Raji (cell line): Measurements from ENCODE around the gene SMG9.

ENCODE experiments used
- POLR2A ChIP-seq: IDR thresholded peaks from 2 replicates; pipeline ENCODE4 v1.6.1; 2011; ENCODE audit warnings: low read depth, low read length, control low read depth; ENCODE audit not compliant: insufficient read depth

The SMG9 gene

DNA sequence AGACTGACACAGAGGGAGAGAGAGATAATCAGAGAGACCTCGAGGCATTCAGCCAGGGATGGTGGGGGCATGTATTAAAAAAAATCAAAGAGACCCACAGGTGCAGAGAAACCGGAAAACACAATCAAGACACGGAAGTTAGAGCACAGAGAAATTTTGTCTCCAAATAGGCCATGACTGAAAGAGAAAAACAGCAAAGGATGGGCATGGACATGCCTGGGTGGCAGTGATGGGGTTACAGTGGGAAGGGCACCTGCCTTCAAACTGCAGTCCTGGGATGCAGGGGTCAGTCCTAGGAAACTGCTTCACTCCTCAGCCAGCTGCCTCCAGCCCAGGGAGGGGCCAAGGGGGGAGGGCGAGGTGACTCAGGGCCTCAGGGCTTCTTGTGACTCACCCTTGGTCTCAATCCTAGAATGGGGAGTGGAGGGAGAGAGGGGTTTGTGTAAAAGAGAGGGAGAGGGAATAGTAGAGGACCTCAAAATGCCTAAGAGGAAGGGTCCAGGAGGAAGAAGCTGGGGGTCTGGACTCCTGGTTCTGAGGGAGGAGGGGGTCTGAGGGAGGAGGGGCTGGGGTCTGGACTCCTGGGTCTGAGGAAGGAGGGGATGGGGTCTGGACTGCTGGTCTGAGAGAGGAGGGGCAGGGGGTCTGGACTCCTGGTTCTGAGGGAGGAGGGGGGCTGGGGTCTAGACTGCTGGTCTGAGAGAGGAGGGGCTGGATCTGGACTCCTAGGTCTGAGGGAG is 29.6 kb upstream of the SMG9 start:
- no peak for TF ChIP-seq POLR2A

DNA sequence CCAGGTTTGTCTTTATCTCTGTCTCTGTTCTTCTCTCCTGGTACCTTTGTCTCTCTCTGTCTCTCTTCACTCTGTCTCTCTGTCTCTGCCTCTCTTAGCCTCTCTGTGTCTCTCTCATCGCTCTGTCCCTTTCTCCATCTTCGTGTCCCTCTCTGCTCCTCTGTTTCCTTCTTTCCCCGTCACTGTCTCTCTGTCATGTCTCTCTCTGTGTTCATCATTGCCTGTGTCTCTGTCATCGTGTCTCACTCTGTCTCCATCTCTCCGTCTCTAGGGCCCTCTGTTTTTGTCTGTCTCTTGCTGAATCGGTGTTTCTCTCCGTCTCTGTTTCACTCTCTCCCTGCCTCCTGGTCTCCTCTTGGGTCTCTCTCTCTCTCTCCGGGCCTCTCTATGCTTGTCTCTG is 28.9 kb upstream of the SMG9 start:
- TF ChIP-seq POLR2A = no peak

DNA sequence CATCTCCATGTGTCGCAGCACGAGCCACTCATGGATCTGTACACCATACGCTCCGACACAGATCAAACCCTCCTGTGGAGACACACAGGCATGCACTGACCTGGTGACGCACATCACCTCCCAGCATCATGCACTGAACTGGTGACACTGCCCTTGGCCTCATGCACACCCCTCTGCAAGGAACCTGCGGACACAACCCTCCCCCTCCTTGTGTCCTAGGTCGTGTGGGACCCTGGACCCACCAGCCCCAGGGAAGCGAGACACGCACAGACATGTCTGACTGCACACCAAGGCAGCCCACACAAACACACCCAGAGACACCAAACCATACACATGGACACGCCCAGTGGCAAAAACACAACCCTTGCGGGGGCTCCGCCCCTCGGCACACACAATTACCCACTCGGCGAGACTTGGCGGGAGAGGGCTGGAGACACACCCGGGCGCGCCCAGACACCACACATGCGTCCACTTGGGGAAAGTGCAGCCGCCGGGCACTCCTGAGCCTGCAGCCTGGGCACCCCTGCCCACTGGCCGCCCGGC is 28.0 kb upstream of the SMG9 start:
- no peak for TF ChIP-seq POLR2A

- TF ChIP-seq POLR2A = no peak
Observed at GRCh38 chr19:43782311-43782660, 27.5 kb upstream of the SMG9 start.

GRCh38 chr19:43781630-43782310 is 27.0 kb upstream of the SMG9 start:
- no peak for TF ChIP-seq POLR2A

DNA sequence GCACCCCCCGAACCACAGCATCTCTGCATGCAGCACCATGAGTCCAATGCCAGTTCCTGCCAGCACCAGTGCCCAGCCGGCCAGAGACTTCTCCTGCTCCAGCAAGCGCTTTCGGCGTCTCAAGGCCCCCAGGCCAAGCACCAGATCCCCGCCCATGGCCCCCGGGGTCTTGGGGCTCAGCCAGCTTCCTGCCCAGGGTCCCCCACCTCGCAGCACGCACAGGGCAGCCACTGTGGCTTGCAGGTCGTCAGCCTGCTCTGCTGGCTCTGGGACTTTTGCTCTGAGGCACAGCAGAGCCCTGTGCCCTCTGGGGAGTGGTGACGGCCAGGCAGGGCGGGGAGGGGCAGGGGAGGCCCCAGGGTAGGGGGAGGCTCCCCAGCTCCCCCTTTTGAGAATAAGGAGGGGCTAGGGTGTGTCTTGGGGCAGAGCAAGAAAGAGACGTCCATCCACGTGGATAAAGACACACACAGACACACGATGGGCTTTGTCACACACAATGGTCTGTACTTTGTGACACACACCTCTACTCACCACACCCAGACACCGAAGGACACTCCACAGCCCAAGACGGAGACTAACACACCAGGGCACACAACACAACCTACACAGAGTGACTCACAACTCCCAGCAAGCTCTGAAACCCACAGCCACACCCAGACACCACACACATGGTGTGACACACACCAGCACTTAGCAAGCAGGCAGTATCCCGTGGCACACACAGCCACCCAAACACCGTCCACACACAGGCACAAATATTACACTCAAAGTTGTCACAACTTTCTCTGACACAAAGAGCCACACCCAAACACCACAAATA is 26.2 kb upstream of the SMG9 start, which contains the start of gene KCNN4:
Gene KCNN4, minus strand, starts transcription at position 268 of the 820 bp plus-strand sequence. Its CDS starts 112 bp downstream, at position 156.
- TF ChIP-seq POLR2A = peak; percentile 63

GRCh38 chr19:43779820-43780219 is 25.1 kb upstream of the SMG9 start:
- TF ChIP-seq POLR2A = no peak

- TF ChIP-seq POLR2A = no peak
Observed at GRCh38 chr19:43779147-43779819, 24.5 kb upstream of the SMG9 start.

DNA sequence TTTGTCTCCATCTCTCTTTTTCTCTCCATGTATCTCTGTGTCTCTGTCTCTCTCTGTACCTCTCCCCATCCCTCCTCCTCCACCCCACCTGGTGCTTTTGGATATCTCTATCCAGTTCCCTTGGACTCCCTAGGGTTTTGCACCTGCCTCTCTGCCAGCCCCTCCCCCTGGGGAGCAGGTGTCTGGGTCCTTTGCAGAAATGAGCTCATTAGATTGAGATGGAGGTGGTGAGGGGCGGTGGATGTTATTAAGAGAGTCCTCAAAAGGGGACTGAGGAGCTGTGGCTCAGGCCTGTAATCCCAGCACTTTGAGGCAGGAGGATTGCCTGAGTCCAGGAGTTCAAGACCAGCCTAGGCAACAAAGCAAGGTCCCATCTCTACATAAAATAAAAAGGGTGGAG is 23.9 kb upstream of the SMG9 start:
- TF ChIP-seq POLR2A = no peak

DNA sequence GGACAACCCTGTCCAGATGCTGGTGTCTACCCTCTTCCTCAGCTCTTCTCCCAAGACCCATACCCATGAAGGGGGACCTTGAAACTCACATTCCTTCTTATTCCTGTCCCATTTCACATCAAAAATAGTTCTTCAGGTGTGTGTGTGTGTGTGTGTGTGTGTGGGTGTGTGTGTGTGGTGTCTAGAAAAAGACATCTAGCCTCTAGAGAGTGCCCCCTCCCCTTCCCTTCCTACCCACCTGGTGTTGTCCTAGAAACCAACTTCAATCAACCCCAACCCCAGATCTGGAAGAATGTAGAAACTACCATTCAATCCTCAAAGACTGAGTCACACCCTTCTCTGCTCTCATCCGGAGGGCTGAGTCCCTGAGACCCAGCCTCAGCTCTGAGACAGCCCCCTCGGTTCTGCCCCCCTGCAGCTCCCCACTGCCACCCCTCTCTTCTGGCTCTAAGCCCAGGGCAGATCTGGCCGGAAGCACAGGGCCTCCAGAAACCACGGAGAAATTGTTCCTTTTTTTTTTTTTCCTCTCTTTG is 22.5 kb upstream of the SMG9 start:
- no peak for TF ChIP-seq POLR2A

DNA sequence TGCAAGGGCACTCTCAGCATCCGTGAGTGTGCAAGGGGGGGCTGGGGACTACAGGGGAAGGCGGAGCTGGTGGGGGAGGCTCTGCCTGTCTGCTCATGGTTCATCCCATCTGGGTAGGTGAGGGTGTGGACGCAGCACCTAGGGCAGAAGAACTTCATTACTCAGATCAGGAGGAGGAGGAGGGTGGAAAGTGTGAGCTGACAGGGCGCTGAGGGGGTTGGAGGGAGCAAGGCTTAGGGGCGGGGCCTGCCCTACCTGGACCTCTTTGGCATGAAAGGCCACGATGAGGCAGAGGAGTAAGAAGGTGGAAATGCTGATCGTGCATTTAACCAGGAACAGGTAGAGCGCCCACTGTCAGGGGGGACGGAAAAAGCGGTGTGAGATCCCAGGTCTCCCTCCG is 21.5 kb upstream of the SMG9 start:
- TF ChIP-seq POLR2A = no peak

GRCh38 chr19:43775299-43775890 is 20.6 kb upstream of the SMG9 start:
- no peak for TF ChIP-seq POLR2A

- TF ChIP-seq POLR2A = no peak
Observed at GRCh38 chr19:43774103-43774939, 19.6 kb upstream of the SMG9 start.
